ENCODE results near the gene RGMA.

DNA sequence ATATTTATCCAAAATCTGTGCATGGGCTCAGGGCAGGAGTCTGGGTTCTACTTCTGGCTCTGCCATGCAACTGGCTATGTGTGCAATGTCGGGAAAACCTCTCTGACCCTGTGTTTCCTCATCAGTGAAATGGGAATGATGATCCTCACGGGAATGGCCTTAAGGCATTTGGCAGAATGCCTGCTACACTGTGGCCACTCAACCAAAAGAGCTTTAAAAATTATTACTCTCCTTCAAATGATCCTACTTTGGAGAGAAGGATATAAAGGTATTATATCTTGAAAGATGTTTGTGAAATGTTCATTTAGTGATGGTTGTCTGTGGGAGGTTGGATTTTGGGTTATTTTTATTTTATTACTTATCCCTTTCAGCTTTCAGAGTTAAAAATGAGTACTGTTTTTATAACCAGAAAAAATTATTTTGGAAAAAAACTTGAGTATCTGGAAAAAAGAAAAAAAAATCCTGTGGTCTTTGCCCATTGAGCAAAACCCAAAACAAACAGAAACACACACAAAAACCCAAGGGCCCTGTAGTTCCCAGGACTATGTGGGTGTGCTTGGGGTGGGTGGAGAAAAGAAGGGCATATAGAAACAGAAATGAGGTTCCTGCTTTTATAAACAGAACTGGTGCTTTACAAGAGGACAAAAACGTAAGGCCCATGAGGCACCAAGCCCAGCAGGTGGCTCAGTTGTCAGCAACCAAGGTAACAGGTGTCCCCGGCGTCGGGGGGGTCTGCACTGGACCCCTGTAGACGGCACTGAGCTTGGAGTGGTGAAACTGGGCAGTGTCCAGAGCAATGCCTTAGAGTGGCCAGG, 22.0 kb downstream of the RGMA start:
- TF ChIP-seq, protein P1, sequence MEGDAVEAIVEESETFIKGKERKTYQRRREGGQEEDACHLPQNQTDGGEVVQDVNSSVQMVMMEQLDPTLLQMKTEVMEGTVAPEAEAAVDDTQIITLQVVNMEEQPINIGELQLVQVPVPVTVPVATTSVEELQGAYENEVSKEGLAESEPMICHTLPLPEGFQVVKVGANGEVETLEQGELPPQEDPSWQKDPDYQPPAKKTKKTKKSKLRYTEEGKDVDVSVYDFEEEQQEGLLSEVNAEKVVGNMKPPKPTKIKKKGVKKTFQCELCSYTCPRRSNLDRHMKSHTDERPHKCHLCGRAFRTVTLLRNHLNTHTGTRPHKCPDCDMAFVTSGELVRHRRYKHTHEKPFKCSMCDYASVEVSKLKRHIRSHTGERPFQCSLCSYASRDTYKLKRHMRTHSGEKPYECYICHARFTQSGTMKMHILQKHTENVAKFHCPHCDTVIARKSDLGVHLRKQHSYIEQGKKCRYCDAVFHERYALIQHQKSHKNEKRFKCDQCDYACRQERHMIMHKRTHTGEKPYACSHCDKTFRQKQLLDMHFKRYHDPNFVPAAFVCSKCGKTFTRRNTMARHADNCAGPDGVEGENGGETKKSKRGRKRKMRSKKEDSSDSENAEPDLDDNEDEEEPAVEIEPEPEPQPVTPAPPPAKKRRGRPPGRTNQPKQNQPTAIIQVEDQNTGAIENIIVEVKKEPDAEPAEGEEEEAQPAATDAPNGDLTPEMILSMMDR (IDR thresholded peaks at IDR 0.05): no peak
- TF ChIP-seq POLR2AphosphoS5 (IDR thresholded peaks at IDR 0.05): peak in 3 of 4 donors; percentile 43 to 75 (median 54)
